KOPT-K1 (cell line): ENCODE data around the gene FIG4.
"Not testable (repeated sequence)": the region's sequence is repeated elsewhere in the genome, so short reads cannot be mapped to it uniquely, and the experiment has no call there.

Experiments used
- H3K27ac ChIP-seq: fragments of 200-600 bp; sonication (generic); 2 replicates; pipeline ENCODE4 v1.5.1; 2016; ENCODE audit warnings: antibody characterized with exemption, mild to moderate bottlenecking, low read depth, low read length; ENCODE audit not compliant: poor library complexity, severe bottlenecking
- H3K36me3 ChIP-seq: fragments of 200-600 bp; sonication (generic); 2 replicates; pipeline ENCODE4 v1.5.1; 2017; ENCODE audit warnings: antibody characterized with exemption, mild to moderate bottlenecking, low read length, moderate library complexity; ENCODE audit not compliant: insufficient read depth
- H3K9me3 ChIP-seq: fragments of 200-600 bp; sonication (generic); 2 replicates; pipeline ENCODE4 v1.5.1; 2017; ENCODE audit warnings: antibody characterized with exemption, low read length, mild to moderate bottlenecking; ENCODE audit not compliant: insufficient read depth, poor library complexity, severe bottlenecking

The FIG4 gene

DNA sequence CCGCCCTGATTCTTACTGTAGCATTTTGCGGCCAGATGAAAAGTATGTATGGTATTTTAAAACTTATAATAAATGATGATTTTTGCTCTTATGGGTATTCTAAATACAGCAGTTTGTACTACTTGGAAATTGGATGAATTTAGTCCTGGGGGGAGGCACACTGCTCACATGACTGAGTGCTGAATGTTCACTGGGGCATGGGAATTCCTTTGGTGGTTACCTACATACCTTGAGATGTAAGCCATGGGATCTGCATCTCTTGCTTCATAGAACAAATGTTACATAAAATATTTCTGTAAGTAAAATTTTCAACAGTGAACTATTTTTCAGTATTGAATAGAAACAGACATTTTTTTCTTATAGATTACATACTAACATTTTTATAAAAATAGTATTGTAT, 71.1 kb downstream of the FIG4 start:
- H3K27ac ChIP-seq = no peak overlapping the region
- no peaks in the 10 kb centered on the region for H3K36me3 ChIP-seq
- H3K9me3 ChIP-seq = no peaks in the 10 kb centered on the region

DNA sequence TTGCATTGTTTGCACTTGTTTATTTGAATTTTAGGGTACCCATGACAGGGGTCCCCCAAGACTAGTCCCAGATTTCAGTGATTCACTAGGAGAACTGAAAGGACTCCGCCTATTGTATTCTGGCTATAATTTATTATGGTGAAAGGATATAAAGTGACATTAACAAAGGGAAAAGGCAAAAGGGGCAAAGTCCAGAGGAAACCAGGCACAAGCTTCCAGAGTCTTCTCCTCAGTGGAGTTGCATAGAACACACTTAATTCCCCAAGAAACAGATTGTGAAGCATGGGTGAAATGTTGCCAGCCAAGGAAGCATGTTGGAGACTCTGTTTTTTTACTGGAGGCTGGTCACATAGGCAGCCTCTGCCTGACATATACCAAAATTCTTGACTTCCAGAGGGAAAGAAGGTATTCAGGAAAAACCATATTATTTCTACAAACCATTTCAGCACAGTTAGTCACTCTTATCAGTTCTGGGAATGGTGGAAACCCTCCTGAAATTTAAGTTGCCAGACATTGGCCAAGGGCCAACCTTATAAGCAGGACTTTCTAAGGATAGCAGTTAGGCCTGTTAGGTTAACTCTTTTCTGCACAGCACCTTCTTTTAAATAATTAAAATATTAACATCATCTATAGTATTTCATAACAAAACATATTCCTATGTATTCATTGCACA, 71.8 kb downstream of the FIG4 start:
- Histone ChIP-seq H3K36me3 (peaks cover 2% of the 10 kb centered on the region; the same call in 1 of the 2 replicates), H3K27ac (no peak overlapping the region), H3K9me3 (no peaks in the 10 kb centered on the region)

DNA sequence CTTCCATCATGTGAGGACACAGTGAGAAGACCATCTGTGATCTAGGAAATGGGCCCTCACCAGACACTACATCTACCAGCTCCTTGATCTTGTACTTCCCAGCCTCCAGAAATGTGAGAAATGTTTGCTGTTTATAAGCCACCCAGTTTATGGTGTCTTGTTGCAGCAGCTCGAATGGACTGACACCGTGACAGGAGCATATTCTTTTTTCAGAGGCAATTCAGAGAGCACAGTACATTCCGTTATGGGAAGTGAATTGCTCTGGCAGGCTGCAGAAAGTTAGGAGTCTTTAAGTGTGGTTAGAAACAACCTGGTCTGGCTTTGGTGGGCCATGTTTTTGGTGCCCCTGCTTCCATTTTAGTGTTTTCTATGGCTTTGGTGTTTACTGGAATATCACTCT, 75.1 kb downstream of the FIG4 start:
- Histone ChIP-seq H3K36me3 (peaks cover 5% of the 10 kb centered on the region; the same call in 1 of the 2 replicates), H3K9me3 (no peaks in the 10 kb centered on the region), H3K27ac (no peak overlapping the region)

DNA sequence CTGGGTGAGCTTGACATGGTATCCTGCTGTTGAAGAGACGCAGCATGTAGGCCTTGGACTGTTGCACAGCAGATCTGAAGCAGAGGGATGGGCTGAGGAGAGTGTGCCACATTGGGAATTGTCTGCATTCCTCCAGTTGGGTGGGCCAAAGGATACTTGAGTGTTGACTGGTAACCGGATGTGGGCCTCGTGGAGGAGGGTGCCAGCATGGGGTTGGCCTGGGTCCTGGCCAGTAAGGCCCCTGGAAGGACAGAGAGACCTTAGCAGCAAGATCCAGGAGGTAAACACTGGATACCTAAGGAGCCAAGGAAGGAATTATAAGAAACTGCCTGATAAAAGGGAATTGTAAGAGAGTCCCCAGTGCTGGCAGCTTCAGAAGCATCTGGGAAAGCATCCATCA, 76.9 kb downstream of the FIG4 start:
- H3K36me3 ChIP-seq = peaks cover 5% of the 10 kb centered on the region; the same call in 1 of the 2 replicates
- H3K9me3 ChIP-seq = no peaks in the 10 kb centered on the region
- no peak overlapping the region for H3K27ac ChIP-seq

DNA sequence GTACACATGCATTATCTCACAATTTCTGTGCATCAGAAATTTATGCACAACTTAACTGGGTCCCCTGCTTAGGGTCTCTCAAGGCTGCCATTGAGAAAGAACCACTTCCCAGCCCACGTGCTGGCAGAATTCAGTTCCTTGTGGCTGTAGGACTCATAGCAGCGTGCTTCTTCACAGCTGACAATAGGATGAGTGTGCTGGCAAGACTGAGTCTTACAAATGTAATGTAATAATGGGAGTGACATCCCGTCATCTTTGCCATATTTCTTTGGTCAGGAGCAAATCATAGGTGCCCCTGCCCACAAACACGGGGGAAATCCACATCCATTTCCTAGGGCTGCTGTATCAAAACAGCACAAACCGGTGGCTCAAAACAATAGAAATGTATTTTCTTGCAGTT, 77.4 kb downstream of the FIG4 start:
- Histone ChIP-seq H3K27ac (no peak overlapping the region), H3K36me3 (peaks cover 5% of the 10 kb centered on the region; the same call in 1 of the 2 replicates), H3K9me3 (no peaks in the 10 kb centered on the region)

DNA sequence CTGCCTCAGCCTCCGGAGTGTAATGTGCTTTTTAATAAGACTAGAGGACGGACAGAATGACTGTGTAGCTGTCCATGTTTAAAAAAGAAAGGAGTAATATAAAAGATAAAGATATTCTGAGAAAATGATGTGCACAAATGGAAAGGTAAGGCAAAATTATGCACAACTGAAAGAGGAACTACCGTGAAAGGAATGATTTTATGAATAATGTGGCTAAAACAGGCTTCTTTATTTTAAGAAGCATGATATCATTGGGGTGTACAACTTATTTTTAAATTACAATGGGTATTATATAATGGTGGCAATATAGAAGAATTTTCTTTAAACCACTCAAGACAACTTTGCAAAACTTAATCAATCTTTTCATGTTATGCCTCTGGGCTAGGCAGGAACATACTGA, 78.1 kb downstream of the FIG4 start:
- Histone ChIP-seq H3K27ac (no peak overlapping the region), H3K9me3 (no peaks in the 10 kb centered on the region), H3K36me3 (peaks cover 5% of the 10 kb centered on the region; the same call in 1 of the 2 replicates)

DNA sequence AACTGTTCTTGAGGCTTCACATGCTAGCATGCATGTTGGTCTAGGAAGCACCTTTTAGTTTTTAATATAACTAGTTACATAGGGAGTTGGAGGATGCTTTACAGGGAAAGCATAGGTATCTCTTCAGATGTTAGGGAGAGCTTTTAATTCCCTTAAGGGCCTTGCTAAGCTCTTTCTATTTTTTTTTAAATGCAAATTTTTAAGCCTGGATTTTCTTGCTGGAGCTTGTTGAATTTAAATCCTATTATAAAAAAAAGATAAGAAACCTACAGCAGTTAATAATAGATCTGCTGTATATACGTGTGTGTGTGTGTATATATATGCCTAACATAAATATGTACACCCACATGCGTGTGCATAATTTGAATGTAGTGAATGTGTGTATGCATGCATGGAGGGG, 79.0 kb downstream of the FIG4 start:
- peaks cover 5% of the 10 kb centered on the region; the same call in 1 of the 2 replicates for H3K36me3 ChIP-seq
- no peaks in the 10 kb centered on the region for H3K9me3 ChIP-seq
- H3K27ac ChIP-seq = no peak overlapping the region

DNA sequence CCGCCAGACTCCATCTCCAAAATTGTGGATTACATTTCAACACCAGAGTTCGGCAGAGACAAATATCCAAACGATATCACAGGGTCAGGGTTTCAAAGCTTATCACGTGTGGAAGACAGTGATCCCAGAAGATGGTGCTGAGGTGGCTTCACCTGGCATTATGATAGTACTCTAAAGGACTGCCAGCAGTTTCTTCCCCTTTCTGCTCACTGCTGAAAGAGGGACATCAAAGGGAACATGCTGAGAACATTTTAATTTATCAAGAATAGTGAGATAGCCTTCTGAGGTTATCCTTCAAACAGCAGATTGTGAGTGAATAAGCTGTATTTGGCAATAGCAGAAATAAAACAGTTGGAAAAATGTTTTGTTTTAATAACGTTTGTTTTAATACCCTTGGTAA, 79.7 kb downstream of the FIG4 start:
- H3K9me3 ChIP-seq = no peaks in the 10 kb centered on the region
- H3K36me3 ChIP-seq = peaks cover 5% of the 10 kb centered on the region; the same call in 1 of the 2 replicates
- no peak overlapping the region for H3K27ac ChIP-seq

DNA sequence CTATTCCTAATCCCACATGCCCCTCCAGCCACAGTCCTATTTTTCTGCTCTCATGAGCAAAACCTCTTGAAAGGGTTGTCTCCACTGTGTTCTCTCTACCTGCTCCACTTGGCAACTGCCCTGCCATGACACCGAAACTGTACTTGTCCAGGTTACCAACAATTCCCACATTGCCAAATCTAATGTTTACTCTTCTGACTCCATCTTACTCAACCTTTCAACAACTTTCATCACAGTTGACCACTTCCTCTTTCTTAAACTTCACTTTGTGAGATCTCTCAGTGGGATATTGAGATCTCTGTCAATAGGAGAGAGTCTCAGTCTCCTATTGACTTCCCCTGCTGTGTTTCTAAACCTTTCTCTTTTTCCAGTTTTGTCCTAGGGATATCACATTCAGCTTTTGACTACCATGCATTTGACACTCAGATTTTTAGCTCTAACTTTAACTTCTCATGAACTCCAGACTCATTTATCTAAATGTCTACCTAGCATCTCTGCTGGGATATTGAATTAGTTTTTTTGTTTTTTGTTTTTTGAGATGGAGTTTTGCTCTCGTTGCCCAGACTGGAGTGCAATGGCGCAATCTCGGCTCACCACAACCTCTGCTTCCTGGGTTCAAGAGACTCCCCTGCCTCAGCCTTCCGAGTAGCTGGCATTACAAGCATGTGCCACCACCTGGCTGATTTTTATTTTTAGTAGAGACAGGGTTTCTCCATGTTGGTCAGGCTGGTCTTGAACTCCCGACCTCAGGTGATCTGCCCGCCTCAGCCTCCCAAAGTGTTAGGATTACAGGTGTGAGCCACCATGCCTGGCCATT, 81.1 kb downstream of the FIG4 start:
- not testable (repeated sequence) for H3K36me3 ChIP-seq, H3K9me3 ChIP-seq, H3K27ac ChIP-seq

DNA sequence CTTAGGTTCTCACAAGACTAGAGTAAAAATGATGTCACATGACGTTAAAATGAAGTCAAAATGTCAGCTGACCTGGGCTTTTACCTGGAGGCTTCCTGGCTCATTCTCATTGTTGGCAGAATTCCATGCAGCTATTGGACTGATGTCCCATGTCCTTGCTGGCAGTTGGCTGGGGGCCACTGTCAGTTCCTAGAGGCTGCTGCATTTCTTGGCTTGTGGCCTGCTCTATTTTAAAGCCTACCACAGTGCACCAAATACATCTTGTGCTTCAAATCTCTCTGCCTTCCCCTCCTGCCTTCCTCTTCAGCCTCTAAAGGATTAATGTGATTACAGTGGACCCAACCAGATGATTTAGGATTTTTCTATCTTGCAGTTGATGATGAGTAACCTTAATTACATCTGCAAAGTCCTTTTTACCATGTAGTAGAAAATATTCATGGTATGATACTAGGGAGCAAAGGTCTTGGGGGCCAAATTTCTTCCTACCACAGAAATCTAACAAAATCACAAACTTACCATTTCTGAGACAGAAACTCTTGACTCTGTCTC, 81.9 kb downstream of the FIG4 start:
- no peak overlapping the region for H3K27ac ChIP-seq
- H3K9me3 ChIP-seq = no peaks in the 10 kb centered on the region
- peaks cover 2% of the 10 kb centered on the region; the same call in 1 of the 2 replicates for H3K36me3 ChIP-seq

DNA sequence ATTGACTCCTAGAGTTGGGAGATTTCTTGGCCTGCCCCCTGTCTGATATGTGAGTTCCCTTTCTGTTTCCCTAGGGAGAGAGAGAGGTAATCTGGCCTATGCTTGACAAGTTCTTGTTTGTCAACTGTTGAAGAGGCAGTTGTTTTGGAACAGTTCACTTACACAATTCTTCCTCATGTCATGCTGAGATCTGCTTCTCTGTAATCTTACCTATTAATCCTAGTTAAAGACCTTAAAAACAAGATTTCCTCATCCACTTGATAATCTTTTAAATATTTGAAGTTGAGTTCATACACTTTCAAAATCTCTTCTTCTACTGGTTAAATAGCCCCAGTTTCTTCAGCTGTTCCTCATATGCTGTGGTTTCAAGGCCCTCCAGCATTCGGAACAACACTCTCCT, 89.9 kb downstream of the FIG4 start:
- no peak overlapping the region for H3K27ac ChIP-seq
- H3K9me3 ChIP-seq = no peaks in the 10 kb centered on the region
- no peaks in the 10 kb centered on the region for H3K36me3 ChIP-seq

DNA sequence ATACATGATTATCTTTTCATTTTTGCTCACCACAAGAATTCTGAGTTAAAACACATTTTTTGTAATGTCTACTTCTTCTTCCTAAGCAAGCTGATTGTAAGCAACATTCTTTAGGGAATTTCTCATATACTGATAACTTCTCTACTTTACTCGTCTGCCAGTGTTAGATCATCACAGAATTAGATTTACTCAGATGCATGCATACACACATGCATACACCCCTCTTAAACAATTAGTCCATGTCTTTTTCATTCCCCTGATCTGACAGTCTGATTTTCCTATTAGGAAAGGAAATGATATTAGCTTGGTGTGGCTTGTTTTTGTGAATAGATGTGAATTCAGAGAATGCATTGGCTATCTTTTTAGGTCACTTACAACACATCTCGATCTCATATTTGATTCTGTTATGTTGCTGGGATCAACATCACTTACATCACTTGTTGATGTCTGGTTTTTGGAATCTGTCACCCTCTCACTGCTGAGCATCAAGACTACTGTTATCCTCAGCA, 91.4 kb downstream of the FIG4 start:
- peaks cover 4% of the 10 kb centered on the region for H3K9me3 ChIP-seq
- no peak overlapping the region for H3K27ac ChIP-seq
- no peaks in the 10 kb centered on the region for H3K36me3 ChIP-seq

DNA sequence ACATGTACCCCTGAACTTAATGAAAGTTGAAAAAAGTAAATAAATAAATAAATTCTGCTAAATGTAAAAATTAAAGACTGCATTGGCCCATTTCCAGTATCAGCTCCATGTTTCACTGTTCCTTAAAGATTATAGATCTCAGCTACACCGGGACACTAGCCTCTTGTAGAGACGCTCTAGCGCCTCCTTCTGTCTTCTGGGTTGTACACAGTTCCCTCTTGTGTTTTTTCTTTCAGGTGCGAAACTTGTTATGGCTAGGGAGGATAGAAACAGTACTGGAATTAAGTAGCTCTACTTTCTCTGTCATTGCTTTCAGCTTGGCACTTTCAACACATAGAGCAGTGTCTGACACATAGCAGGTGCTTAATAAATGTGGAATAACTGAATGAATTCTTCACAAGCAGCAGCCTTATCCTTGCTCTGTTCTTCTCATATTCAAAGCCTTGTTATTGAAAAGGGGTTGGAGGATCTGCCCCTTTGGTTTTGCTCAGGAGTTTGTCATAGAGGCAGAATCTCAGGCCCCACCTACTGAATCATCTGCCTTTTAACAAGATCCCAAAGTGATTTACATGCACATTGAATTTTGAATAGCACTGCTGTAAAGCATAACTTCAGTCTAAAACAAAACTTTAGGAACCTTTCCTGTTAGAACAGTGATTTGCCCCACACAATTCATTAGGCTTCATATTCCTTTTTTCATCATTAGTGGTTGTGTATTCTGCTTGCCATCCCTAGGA, 92.3 kb downstream of the FIG4 start:
- Histone ChIP-seq H3K9me3 (peaks cover 4% of the 10 kb centered on the region), H3K27ac (no peak overlapping the region), H3K36me3 (no peaks in the 10 kb centered on the region)

DNA sequence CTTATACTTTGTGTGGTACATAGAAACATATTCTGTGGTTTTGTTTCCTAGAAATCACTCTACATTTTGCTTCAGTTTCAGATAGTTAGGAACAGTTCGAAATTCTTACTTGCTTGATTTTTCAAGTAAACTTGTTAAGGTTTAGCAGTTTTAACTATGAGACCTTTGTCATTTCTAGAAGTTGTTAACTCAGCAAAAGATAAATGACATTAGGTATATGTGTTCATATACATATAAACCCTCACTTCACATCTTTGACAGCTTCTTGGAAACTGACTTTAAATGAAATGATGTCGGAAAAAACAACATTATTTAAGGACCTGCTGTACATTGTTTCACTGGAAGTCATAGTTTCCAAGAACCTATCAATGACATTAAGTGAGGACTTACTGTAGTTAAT, 96.2 kb downstream of the FIG4 start:
- Histone ChIP-seq H3K9me3 (peaks cover 4% of the 10 kb centered on the region), H3K36me3 (no peaks in the 10 kb centered on the region)

DNA sequence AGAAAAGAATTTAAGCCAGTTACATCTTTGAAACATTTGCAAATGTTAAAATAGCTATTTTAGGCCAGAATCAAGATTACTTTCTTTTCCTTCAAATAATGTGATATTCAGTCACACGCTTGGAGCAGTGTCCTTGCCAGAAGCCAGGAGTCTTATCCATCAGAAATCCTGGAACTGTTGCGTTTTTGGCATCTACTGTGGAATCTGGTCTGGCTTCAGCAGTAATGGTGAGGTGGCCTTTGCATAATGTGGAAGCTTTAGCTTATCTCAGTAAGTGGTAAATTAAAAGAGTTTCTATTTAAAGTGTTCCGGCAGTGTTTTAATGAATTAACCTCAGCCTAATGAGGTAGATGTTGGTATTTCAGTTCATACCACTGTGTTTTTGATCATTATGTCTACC, 97.6 kb downstream of the FIG4 start:
- Histone ChIP-seq H3K27ac (no peak overlapping the region), H3K9me3 (peaks cover 4% of the 10 kb centered on the region), H3K36me3 (no peaks in the 10 kb centered on the region)

More for the DNA sequence above, 96.2 kb downstream of the FIG4 start:
- H3K27ac ChIP-seq = no peak overlapping the region
